Hepatic stellate cell (primary cell): ENCODE data around the gene USP34.
"Not testable (repeated sequence)": the region's sequence is repeated elsewhere in the genome, so short reads cannot be mapped to it uniquely, and the experiment has no call there.

Experiments
- DNase-seq: peaks from one replicate; pipeline ENCODE4 v3.0.0; 2011; ENCODE audit warnings: low spot score

USP34 gene

DNA sequence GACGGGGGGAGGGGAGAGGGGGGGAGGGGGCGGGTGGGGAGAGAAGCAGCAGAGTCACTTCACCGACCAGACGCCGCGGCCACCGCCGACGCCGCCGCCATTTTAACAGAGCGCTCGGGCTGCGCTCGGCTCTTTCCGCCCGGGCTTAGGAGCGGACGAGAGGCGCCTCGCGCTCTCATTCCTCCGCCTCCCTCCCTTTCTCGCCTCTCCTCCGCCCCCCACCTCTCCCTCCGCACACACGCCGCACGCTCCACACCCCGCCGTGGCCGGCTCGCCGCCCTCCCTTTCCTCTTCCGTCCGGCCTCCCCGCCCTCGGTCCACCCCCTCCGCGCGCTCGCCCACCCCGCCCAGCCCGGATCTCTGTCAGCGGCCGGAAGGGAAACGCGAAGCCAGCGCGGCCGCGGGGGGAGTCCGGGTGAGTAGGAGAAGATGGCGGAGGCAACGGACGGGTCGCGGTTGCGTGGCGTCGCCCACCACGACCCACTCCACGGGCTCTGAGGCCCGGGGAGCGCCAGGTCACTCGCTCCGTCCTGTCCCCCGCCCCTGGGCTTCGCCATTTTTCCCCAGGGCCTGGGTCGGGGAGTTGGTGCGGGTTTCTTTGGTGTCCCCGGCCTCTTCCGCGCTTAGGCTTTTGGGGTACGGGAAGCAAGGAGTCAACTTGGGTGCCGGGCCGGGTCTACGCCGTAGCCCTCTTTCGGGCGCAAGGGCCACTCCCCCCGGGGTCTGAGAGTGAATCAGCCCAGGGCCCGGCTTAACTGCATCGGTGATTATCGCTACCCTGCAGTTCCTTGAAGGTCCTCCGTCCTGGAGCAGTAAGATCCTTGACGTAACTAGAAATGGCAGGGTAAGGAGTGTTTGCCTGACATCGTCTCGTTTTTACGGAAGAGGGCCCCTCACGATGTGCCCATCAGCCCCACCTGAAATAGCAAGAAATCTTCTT is at the start of gene USP34:
USP34 (minus strand) TSS at position 123 of the 940 bp plus-strand sequence. CDS start 395 bp downstream, outside the sequence.
- peak; percentile 89 for DNase-seq

GRCh38 chr2:61520261-61520660 is 49.4 kb upstream of the USP34 start:
- DNase-seq = no peak

DNA sequence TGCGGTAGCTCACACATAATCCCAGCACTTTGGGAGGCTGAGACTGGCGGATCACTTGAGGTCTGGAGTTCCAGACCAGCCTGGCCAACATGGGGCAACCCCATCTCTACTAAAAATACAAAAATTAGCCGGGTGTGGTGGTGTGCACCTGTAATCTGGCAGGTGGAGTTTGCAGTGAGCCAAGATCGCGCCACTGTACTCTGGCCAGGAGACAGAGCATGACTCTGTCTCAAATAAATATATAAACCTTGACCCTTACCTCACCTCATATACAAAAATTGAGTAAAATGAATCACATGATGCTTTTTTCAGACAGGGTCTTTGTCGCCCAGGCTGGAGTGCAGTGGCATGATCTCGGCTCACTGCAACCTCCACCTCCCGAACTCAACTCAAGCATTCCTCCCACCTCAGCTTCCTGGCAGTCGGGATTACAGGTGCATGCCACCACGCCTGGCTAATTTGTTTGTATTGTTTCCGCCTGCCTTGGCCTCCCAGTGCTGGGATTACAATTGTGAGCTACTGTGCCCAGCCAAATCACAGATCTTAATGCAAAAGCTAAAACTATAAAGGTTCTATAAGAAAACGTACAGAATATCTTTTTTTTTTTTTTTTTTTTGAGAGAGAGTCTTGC is 42.0 kb upstream of the USP34 start:
- DNase-seq = no peak

GRCh38 chr2:61510674-61511671 is 40.1 kb upstream of the USP34 start:
- DNase-seq = no peak

- DNase-seq = no peak
Measured at GRCh38 chr2:61504949-61505348, 34.1 kb upstream of the USP34 start.

GRCh38 chr2:61499060-61499459 is 28.2 kb upstream of the USP34 start:
- no peak for DNase-seq

DNA sequence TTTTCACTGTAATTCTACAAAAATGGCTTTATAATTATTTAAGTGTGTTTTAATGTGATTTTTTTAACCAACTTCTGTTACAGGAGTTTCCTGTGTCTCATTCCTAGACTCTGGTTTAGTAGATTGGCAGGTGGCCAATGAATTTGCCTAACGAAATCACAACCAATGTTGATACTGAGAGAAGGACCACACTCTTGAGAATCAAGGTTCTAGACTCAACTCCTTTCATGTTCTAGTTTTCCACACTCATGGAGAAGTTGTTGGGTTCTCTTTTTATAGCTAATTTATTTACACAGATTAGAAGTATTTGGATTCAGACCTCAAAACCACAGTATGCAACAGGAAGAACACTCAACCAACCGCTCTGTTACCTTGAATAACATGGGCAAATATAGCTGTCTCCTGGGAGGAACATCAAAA is 22.6 kb upstream of the USP34 start:
- peak; percentile 12 for DNase-seq

DNA sequence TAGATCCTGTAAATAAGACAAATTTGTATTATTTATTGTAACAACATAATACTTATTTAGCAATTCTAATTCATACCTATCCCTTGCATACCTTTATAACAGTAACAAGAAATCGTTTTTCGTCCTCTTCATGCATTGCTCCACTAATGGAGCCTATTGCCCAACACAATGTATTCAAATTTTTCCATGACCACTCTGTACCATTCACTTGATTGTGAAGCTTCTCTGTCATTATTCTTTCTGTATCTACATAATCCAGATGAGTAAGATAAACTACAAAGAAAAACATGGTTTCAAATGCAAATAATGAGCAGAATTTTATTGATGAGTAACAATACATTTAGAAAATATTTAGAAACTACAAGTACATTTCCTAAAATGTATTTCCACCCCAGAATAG is 21.6 kb upstream of the USP34 start:
- DNase-seq = no peak

- DNase-seq = no peak
Measured at GRCh38 chr2:61485281-61485680, 14.4 kb upstream of the USP34 start.

GRCh38 chr2:61478086-61478485 is 7.2 kb upstream of the USP34 start:
- no peak for DNase-seq

GRCh38 chr2:61476929-61477589 is 6.2 kb upstream of the USP34 start:
- DNase-seq = not testable (repeated sequence)

DNA sequence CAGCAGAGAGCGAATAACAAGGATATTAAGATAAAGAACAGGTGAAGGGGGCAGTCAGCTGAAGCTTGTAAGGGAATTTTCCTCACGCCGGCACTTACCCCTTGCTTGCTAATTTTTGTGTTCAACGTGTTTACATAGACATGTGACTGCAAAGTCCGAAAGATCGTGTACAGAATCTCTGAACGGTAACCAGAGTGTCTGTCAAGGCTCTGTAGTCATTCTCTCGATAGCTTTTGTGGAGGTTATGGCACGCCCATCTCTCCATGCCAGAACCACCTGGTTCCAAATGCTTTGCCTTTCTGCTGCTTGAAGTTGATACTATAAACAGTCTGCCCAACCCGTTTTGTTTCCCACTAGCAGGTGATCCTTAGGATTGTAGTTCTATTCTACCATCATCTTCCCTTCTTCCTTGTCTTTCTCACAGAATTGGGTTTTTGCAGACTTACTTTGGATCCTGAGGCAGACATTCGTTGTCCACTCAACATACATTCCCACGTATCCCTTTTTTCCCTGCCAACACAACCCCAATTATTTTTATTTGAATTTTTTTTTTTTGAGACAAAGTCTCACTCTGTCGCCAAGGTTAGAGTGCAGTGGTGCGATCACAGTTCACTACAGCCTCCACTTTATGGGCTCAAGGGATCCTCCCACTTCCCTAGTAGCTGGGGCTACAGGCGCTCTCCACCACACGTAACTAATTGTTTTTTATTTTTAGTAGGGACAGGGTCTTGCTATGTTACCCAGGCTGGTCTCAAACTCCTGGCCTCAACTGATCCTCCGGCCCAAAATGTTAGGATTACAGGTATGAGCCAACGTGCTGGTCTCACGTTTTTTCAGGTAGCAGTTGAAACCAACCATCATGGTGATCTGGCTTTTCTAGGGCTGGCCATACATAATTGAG is 1.3 kb upstream of the USP34 start:
- peak; percentile 12 for DNase-seq

DNA sequence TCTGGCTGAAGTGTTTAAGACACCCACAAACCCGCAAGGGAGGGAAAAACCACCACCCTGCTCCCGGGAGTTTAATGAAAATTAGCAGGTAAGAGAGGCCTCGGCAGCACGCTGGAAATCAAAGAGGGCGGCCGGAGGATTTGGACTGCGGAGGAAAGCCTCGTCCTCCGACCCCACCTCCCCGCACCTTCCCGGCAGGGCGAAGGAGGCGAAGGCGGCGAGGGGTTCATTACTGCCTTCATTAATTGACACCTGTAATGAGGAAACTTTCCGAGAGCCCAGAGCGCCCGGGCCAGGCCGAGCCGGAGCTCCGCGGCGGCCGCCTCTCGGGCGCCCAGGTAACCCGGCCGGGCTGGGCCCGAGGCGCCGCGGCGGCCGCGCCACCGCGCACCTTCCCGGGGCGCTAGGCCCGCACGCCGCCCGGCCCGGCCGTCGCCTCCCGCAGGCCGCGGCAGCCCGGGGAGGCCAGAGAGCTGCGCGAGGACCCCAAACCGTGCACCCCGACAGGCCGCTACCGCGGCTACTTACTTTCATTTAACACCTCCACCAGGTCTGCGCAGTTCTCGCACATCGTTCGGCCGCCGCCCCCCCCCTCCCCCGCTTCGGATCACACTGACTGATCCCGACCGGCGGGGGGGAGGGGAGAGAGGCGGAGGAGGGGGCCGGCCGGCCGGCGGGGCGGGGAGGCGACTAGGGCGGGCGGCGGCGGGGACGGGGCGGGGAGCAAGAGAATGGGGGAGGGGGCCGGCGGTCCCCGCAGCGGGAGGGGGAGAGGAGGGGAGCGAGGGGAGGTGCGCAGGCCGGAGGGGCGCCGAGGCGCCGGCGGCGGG is 550 bp downstream of the USP34 start:
- DNase-seq = peak; percentile 78

GRCh38 chr2:61469424-61470121 is 1.3 kb downstream of the USP34 start:
- peak; percentile 37 for DNase-seq

DNA sequence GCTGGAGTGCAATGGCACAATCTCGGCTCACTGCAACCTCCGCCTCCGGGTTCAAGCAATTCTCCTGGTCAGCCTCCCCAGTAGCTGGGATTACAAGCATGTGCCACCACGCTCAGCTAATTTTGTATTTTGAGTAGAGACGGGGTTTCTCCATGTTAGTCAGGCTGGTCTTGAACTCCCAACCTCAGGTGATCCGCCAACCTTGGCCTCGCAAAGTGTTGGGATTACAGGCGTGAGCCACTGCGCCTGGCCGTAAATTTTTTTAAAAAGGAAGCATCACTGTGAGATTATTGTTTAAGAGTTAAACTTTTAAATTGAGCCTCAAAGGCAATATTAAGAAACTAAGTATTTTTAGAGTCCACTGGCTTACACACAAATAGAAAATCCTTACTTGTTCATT is 2.7 kb downstream of the USP34 start:
- not testable (repeated sequence) for DNase-seq

GRCh38 chr2:61465045-61465444 is 5.8 kb downstream of the USP34 start:
- DNase-seq = no peak

- DNase-seq = no peak
Measured at GRCh38 chr2:61463769-61464475, 7.0 kb downstream of the USP34 start.

GRCh38 chr2:61461404-61461803 is 9.5 kb downstream of the USP34 start:
- no peak for DNase-seq
